Measurements from ENCODE around the gene MRGPRF. TPM values are rescaled to one million over a fixed set of nuclear protein-coding genes. Genes with fewer than 3 reads are reported as not detected.

Gene MRGPRF
- total and polyA plus RNA-seq, 2 of the 8 experiments (the other 6 are each of a cell fraction or from before 2014, with no cell fraction given) = 7.5 to 11.0 TPM

DNA sequence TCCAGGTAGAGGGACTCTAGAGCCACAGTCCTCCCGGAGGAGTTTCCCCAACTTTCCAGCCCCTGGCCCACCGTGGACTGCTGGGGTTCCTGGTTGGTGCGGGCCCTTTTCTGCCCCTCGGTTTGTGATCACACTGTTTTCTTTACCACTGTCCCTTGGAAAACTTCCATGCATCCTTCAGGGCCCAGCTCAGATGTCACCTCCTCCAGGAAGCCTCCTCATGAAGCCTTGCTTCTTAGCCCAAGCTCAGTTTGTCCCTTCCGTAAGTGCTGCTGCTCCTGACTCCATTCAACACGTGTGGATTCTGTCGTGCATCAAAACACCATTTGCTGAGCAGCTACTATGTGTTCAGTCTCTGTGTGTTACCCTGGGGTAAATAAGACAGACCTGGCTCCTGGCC lies 19.8 kb upstream of the MRGPRF start:
- 84% methylated on average over 7 of the region's 7 CpGs; no CpG with 5 or more reads in 1 of the 2 experiments for WGBS, 2 experiments (ENCODE audit: extremely low coverage in 1 of 2, insufficient coverage in 1 of 2, insufficient read length in 1 of 2, insufficient replicate concordance in 2 of 2, low coverage in 1 of 2, low lambda C conversion rate in 2 of 2, missing lambda C conversion rate in 1 of 2)
- no peak overlapping the region for H3K27ac ChIP-seq (ENCODE audit: low read depth, low read length)
- H4K20me1 ChIP-seq (replicated peaks in 1 of 2; ENCODE audit: control insufficient read depth in 1 of 2, insufficient read depth in 2 of 2, low read length in 2 of 2) = no peaks in the 10 kb centered on the region
- H3K36me3 ChIP-seq (ENCODE audit: control insufficient read depth in 2 of 4, insufficient read depth in 4 of 4, low read length in 3 of 4) = no peaks in the 10 kb centered on the region
- H2BK5ac ChIP-seq (ENCODE audit: low read depth, low read length) = no peak overlapping the region
- no peaks in the 10 kb centered on the region for H3K9me3 ChIP-seq (ENCODE audit: insufficient read depth in 2 of 2, low read depth in 1 of 2, low read length in 1 of 2)
- no peak overlapping the region for H4K91ac ChIP-seq (replicated peaks; ENCODE audit: insufficient read length, low read length)
- H3K4me3 ChIP-seq (ENCODE audit: extremely low read depth in 1 of 4, insufficient read depth in 2 of 4, low read depth in 3 of 4, low read length in 4 of 4) = no peak overlapping the region
- H3K9ac ChIP-seq (replicated peaks in 1 of 4; ENCODE audit: extremely low read depth in 1 of 4, low read depth in 3 of 4, low read length in 3 of 4) = no peak overlapping the region
- H3K4me1 ChIP-seq (replicated peaks in 1 of 4; ENCODE audit: control insufficient read depth in 3 of 4, insufficient read depth in 4 of 4, low read length in 3 of 4) = peaks cover 0 to 9% (median 3%) of the 10 kb centered on the region in 4 experiments; a peak in 4 of 7 replicates
- no peak overlapping the region for H2BK20ac ChIP-seq (ENCODE audit: low read length)
- H4K5ac ChIP-seq (ENCODE audit: insufficient read length, low read depth, low read length) = no peak overlapping the region
- no peak overlapping the region for H2AFZ ChIP-seq (ENCODE audit: low read length)
- H2AK5ac ChIP-seq (ENCODE audit: low read depth, low read length) = no peak overlapping the region
- no peak overlapping the region for H4K8ac ChIP-seq (ENCODE audit: extremely low read depth, insufficient read depth, low read length)
- no peaks in the 10 kb centered on the region for H3K79me2 ChIP-seq (ENCODE audit: control insufficient read depth in 1 of 2, insufficient read depth in 2 of 2, low read length in 2 of 2)
- H3K27me3 ChIP-seq (replicated peaks in 1 of 4; ENCODE audit: control insufficient read depth in 3 of 4, extremely low read depth in 1 of 4, insufficient read depth in 3 of 4, low read length in 3 of 4) = no peaks in the 10 kb centered on the region
- no peak overlapping the region for H3K14ac ChIP-seq (ENCODE audit: insufficient read length)
- no peak overlapping the region for H3K23ac ChIP-seq (ENCODE audit: insufficient read length)
- H2BK15ac ChIP-seq (ENCODE audit: low read length) = no peak overlapping the region
- H3K18ac ChIP-seq (ENCODE audit: extremely low read depth, low read length) = no peak overlapping the region
- no peaks in the 10 kb centered on the region for H3K23me2 ChIP-seq (ENCODE audit: low read depth, low read length)
- ChIA-PET POLR2A (ENCODE audit: partially characterized antibody) (interaction anchor here (1.5 kb wide), 1 partner anchor 155 kb away, joined by 3 read pairs; no protein-coding TSS in a partner anchor), CTCF (ENCODE audit: partially characterized antibody) (interaction anchor here (0.6 to 4.2 kb wide), 14 partner anchors 9 to 251 kb away, joined by 3 to 25 read pairs (median 3); partner anchors contain the start of genes MRGPRF and TPCN2)
- H2BK12ac ChIP-seq (ENCODE audit: low read depth, low read length) = no peak overlapping the region
- H3K4ac ChIP-seq (replicated peaks; ENCODE audit: insufficient read length, low read depth, low read length) = no peak overlapping the region
- H3K79me1 ChIP-seq (ENCODE audit: low read depth, low read length) = no peaks in the 10 kb centered on the region
- H2BK120ac ChIP-seq (replicated peaks; ENCODE audit: low read depth, low read length) = no peak overlapping the region
- no peak overlapping the region for H3K56ac ChIP-seq (replicated peaks; ENCODE audit: insufficient read length, low read depth, low read length)
- H3K4me2 ChIP-seq (ENCODE audit: insufficient read depth in 1 of 2, low read depth in 2 of 2, low read length in 2 of 2) = no peak overlapping the region
- no peak for FAIRE-seq
- DNase-seq (ENCODE audit: low read depth in 1 of 2, low spot score in 2 of 2) = no peak
- TF ChIP-seq SRF (IDR thresholded peaks at IDR 0.05; ENCODE audit: low read depth, low read length) = no peak
- TF ChIP-seq TBP (IDR thresholded peaks at IDR 0.05; ENCODE audit: low read depth, low read length) = no peak
- TF ChIP-seq EZH2 (IDR thresholded peaks at IDR 0.05; ENCODE audit: low read depth, low read length, severe bottlenecking) = no peak
- TF ChIP-seq CEBPB (IDR thresholded peaks at IDR 0.05; ENCODE audit: low read depth, low read length) = no peak
- no peak for TF ChIP-seq TAF7 (optimal IDR thresholded peaks at IDR 0.05; ENCODE audit: borderline replicate concordance, low read depth, low read length)
- TF ChIP-seq HDAC2 (IDR thresholded peaks at IDR 0.05; ENCODE audit: borderline replicate concordance in 1 of 2, low read depth in 2 of 2, low read length in 2 of 2) = no peak
- no peak for TF ChIP-seq RNF2 (IDR thresholded peaks at IDR 0.05; ENCODE audit: borderline replicate concordance, low read depth, low read length, missing control alignments, poor library complexity, severe bottlenecking)
- no peak for TF ChIP-seq FOSL1 (IDR thresholded peaks at IDR 0.05; ENCODE audit: insufficient read depth, low read depth, low read length)
- TF ChIP-seq RXRA (IDR thresholded peaks at IDR 0.05; ENCODE audit: insufficient read depth, low read depth, low read length) = no peak
- no peak for TF ChIP-seq POU5F1 (IDR thresholded peaks at IDR 0.05; ENCODE audit: low read depth, low read length)
- TF ChIP-seq JUN (IDR thresholded peaks at IDR 0.05; ENCODE audit: low read depth, low read length) = no peak
- no peak for TF ChIP-seq SUZ12 (IDR thresholded peaks at IDR 0.05; ENCODE audit: low read length)
- TF ChIP-seq YY1 (IDR thresholded peaks at IDR 0.05; ENCODE audit: low read depth, low read length) = no peak
- no peak for TF ChIP-seq CBX5 (IDR thresholded peaks at IDR 0.05; ENCODE audit: low read depth, low read length)

Measured in H1 (cell line).